SK-N-SH (cell line): ENCODE data around the gene COMT.

Experiments used
- CTCF ChIP-seq: fragments of 200-600 bp; sonication (generic); IDR thresholded peaks from 2 replicates; pipeline ENCODE4 v1.6.1; 2017; ENCODE audit warnings: antibody characterized with exemption, mild to moderate bottlenecking, moderate library complexity
- GATA2 ChIP-seq: sonication (generic); formaldehyde crosslinking; IDR thresholded peaks from 2 replicates; pipeline ENCODE4 v1.5.0; 2020; ENCODE audit warnings: mild to moderate bottlenecking, missing genetic modification reagents
- POLR2AphosphoS5 ChIP-seq: IDR thresholded peaks from 2 replicates; pipeline ENCODE4 v1.6.1; 2012; ENCODE audit warnings: low read depth, low read length
- REST ChIP-seq: IDR thresholded peaks from 2 replicates; pipeline ENCODE4 v1.6.1; 2012; ENCODE audit warnings: mild to moderate bottlenecking, low read depth, low read length, moderate library complexity

- TF ChIP-seq CTCF (no peak), REST (no peak), POLR2AphosphoS5 (no peak), GATA2 (no peak)
Measured at GRCh38 chr22:19911540-19912270, 29.9 kb upstream of the COMT start.
